Measurements from ENCODE around the gene SKAP2.

Gene SKAP2

DNA sequence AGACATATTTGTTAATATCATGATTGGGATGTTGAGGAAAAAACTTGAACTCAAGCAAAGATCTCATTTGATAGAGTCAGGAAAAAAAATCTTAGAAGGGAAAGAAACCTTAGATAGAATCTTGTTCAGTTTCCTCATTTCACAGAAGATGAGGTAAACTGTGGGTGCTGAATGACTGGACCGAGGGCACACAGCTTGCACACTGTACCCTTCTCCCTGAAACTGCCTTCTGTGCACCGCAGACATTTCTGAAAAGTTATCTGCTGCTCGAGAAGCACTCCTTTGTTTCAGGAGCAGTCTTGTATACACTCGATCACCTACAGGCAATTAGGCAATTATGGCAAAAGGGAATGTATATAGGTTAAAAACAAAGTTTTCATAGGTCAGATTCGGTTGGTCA, 167.4 kb downstream of the SKAP2 start:
- Histone ChIP-seq H3K9me3 (ENCODE audit: control insufficient read depth, insufficient read depth, low read length) (no peaks in the 10 kb centered on the region), H3K4me1 (ENCODE audit: control insufficient read depth, insufficient read depth, low read length) (no peaks in the 10 kb centered on the region), H3K4me3 (ENCODE audit: low read length) (no peak overlapping the region), H3K36me3 (ENCODE audit: control insufficient read depth, insufficient read depth, low read length) (no peaks in the 10 kb centered on the region), H3K27me3 (ENCODE audit: control insufficient read depth, insufficient read depth, low read length) (no peaks in the 10 kb centered on the region), H3K27ac (ENCODE audit: low read length) (no peak overlapping the region)
- WGBS (ENCODE audit: insufficient coverage, insufficient read length): no CpG with 5 or more reads among the region's 5 CpGs
- DNase-seq (ENCODE audit: low read depth, low spot score): no peak

DNA sequence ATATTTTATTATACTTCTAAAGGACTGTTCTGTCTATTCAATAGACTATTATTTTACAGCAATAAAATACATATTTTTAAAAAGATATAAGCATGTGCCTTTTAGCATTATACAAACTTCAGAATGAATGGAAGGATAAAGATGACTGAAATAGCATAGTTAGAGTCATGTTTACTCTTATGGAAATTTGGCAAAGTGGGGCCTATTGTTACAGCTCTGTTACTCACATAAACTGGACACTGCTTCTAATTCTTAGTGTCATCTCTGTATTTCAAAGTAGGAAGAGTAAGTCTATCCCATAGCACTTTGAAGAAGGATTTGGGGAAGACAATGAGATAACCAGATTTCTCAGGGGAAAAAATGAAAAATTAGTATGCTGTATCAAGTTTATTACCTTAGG, 168.2 kb downstream of the SKAP2 start:
- Histone ChIP-seq H3K4me1 (ENCODE audit: control insufficient read depth, insufficient read depth, low read length) (no peaks in the 10 kb centered on the region), H3K9me3 (ENCODE audit: control insufficient read depth, insufficient read depth, low read length) (no peaks in the 10 kb centered on the region), H3K27me3 (ENCODE audit: control insufficient read depth, insufficient read depth, low read length) (no peaks in the 10 kb centered on the region), H3K4me3 (ENCODE audit: low read length) (no peak overlapping the region), H3K27ac (ENCODE audit: low read length) (no peak overlapping the region), H3K36me3 (ENCODE audit: control insufficient read depth, insufficient read depth, low read length) (no peaks in the 10 kb centered on the region)
- no peak for DNase-seq (ENCODE audit: low read depth, low spot score)

DNA sequence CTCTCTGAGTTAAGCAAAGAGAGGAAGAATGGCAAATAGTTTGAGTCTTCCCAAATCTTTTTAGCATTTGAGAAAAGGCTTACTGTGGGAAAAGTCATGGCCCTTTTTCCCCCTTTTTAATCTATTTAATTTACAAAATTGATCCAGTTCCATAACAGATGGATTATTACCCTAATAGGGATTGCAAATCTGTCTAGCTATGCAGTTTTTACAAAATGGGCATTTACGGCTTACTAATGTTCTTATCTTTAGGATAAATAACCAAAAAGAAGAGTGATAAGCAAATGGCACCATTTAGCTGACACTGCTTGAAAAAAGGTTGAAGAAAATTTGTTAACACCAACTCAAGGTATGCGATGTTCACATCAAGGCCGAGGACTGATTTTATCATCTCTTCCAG, 169.7 kb downstream of the SKAP2 start:
- H3K27me3 ChIP-seq (ENCODE audit: control insufficient read depth, insufficient read depth, low read length): no peaks in the 10 kb centered on the region
- no peak overlapping the region for H3K27ac ChIP-seq (ENCODE audit: low read length)
- H3K4me1 ChIP-seq (ENCODE audit: control insufficient read depth, insufficient read depth, low read length): no peaks in the 10 kb centered on the region
- no peaks in the 10 kb centered on the region for H3K36me3 ChIP-seq (ENCODE audit: control insufficient read depth, insufficient read depth, low read length)
- H3K4me3 ChIP-seq (ENCODE audit: low read length): no peak overlapping the region
- no CpG with 5 or more reads among the region's 3 CpGs for WGBS (ENCODE audit: insufficient coverage, insufficient read length)
- H3K9me3 ChIP-seq (ENCODE audit: control insufficient read depth, insufficient read depth, low read length): no peaks in the 10 kb centered on the region
- no peak for DNase-seq (ENCODE audit: low read depth, low spot score)

DNA sequence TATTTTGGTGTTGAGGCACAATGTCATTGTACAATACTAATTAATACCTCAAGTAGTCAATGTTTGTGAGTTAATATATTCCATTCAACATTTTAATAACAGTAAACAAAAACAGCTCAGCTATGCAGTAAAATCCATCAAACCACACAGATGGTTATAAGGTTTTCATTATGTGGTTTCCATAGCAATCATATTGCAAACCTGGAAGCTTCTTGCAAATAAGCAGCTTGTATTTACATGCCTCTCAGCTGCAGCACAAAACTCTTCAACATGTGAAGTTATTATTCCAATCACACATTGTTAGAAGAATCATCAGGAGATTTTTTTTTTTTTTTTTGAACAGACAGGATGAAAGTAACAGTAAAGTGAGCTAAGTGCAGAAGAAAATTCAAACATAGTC, 170.2 kb downstream of the SKAP2 start:
- H3K4me1 ChIP-seq (ENCODE audit: control insufficient read depth, insufficient read depth, low read length): no peaks in the 10 kb centered on the region
- no peak overlapping the region for H3K27ac ChIP-seq (ENCODE audit: low read length)
- no peak for DNase-seq (ENCODE audit: low read depth, low spot score)
- no peaks in the 10 kb centered on the region for H3K36me3 ChIP-seq (ENCODE audit: control insufficient read depth, insufficient read depth, low read length)
- no peak overlapping the region for H3K4me3 ChIP-seq (ENCODE audit: low read length)
- H3K27me3 ChIP-seq (ENCODE audit: control insufficient read depth, insufficient read depth, low read length): no peaks in the 10 kb centered on the region
- no peaks in the 10 kb centered on the region for H3K9me3 ChIP-seq (ENCODE audit: control insufficient read depth, insufficient read depth, low read length)

DNA sequence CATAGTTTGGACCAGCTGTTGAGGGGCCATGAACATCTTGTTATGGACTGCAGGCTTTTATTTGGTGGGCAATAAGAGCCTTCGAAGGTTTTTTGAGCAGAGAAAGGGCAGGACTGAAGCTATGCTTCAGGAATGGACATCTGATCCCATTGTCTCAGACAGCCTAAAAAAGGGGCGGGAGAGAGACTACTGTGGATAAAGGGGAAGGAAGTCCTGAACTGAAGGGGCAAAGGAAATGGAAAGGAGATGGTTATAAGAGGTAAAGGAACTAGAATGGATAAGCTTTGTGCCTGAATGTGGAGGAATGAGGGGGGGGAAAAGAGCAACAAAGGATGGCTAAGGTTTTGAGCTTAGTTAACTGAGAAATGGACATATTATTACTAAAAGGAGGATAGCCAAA, 172.5 kb downstream of the SKAP2 start:
- no peaks in the 10 kb centered on the region for H3K27me3 ChIP-seq (ENCODE audit: control insufficient read depth, insufficient read depth, low read length)
- no CpG with 5 or more reads among the region's 2 CpGs for WGBS (ENCODE audit: insufficient coverage, insufficient read length)
- no peak overlapping the region for H3K27ac ChIP-seq (ENCODE audit: low read length)
- H3K36me3 ChIP-seq (ENCODE audit: control insufficient read depth, insufficient read depth, low read length): no peaks in the 10 kb centered on the region
- DNase-seq (ENCODE audit: low read depth, low spot score): no peak
- H3K4me1 ChIP-seq (ENCODE audit: control insufficient read depth, insufficient read depth, low read length): no peaks in the 10 kb centered on the region
- H3K4me3 ChIP-seq (ENCODE audit: low read length): no peak overlapping the region
- no peaks in the 10 kb centered on the region for H3K9me3 ChIP-seq (ENCODE audit: control insufficient read depth, insufficient read depth, low read length)

DNA sequence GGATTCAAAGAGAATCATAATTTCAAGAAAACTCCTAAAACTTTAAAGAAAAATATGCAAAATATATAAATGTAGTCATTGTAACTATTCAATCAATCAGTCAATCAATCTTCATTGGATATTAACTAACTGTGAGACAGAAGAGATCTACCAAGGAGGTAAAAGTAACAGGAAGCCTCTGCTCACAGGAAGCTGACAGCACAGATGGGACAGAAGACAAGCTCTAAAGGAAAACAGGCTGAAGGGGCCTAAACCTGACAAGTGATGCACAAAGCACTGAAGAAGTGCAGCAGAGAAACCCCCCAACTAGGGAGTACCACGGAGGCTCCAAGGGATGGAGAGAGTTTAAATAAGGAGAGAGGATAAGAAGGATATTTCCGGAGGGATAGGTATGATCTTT, 173.0 kb downstream of the SKAP2 start:
- H3K4me1 ChIP-seq (ENCODE audit: control insufficient read depth, insufficient read depth, low read length): no peaks in the 10 kb centered on the region
- no peaks in the 10 kb centered on the region for H3K36me3 ChIP-seq (ENCODE audit: control insufficient read depth, insufficient read depth, low read length)
- no peak for DNase-seq (ENCODE audit: low read depth, low spot score)
- no CpG with 5 or more reads among the region's 2 CpGs for WGBS (ENCODE audit: insufficient coverage, insufficient read length)
- H3K27ac ChIP-seq (ENCODE audit: low read length): no peak overlapping the region
- no peaks in the 10 kb centered on the region for H3K9me3 ChIP-seq (ENCODE audit: control insufficient read depth, insufficient read depth, low read length)
- H3K27me3 ChIP-seq (ENCODE audit: control insufficient read depth, insufficient read depth, low read length): no peaks in the 10 kb centered on the region
- no peak overlapping the region for H3K4me3 ChIP-seq (ENCODE audit: low read length)

DNA sequence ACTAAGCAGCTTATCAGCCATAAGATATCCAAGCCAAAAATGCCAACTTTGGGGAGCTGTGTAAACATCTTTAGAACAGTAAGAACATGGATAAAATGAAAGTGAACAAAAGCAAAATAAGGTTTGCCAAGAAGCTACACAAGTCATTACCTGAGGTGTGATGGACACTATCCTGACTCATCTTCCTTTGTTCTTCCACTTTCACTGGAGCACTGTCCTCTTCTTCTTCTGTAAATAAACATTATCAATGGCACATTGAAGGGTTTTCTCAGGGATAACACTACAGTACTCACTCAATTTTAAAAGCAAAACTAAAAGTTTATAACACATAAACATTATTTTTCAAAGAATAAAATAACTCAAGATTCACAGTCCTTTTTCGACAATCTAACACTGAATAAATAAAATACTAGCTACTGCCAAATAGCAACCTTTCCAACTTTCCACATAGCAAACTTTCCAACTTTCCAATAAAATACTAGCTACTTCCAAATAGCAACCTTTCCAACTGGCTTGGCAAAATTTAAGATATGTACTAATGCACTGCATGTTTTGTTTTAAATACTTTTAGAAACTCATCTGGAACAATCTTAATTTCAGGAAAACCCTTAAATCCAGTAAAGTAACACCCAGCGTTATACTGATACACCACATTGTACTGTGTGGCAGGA, 174.1 kb downstream of the SKAP2 start:
- Histone ChIP-seq H3K36me3 (ENCODE audit: control insufficient read depth, insufficient read depth, low read length) (no peaks in the 10 kb centered on the region), H3K27ac (ENCODE audit: low read length) (no peak overlapping the region), H3K9me3 (ENCODE audit: control insufficient read depth, insufficient read depth, low read length) (no peaks in the 10 kb centered on the region), H3K4me3 (ENCODE audit: low read length) (no peak overlapping the region), H3K4me1 (ENCODE audit: control insufficient read depth, insufficient read depth, low read length) (no peaks in the 10 kb centered on the region), H3K27me3 (ENCODE audit: control insufficient read depth, insufficient read depth, low read length) (no peaks in the 10 kb centered on the region)
- no peak for DNase-seq (ENCODE audit: low read depth, low spot score)
- 100% methylated on average over 1 of the region's 2 CpGs for WGBS (ENCODE audit: insufficient coverage, insufficient read length)

DNA sequence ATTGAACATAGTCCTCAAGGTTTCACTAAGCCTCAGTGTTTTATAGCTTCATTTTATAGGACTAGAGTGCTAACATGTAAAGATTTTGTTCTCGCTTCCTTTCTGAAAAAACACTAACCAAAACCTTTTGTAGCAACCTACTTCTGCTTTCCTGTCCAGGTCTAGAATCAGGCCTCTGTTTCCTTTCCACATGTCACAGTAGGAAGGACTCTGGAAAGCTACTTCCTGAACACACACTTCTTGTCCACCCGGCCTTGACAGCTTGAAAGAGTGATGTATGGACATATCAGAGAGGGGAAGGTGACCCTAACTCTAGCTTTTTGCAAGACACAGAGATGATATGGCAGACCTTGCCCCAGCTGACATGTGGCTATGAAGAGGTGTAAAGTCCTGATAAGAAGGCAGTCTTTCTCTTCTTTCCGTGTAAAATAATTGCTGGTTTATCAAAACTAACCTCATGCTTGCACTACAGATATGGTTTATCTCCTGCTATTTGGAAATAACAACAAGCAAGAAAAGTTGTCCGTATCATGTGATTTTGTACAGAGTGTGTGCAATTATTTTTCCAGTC, 175.4 kb downstream of the SKAP2 start:
- Histone ChIP-seq H3K36me3 (ENCODE audit: control insufficient read depth, insufficient read depth, low read length) (no peaks in the 10 kb centered on the region), H3K4me3 (ENCODE audit: low read length) (no peak overlapping the region), H3K27me3 (ENCODE audit: control insufficient read depth, insufficient read depth, low read length) (no peaks in the 10 kb centered on the region), H3K4me1 (ENCODE audit: control insufficient read depth, insufficient read depth, low read length) (no peaks in the 10 kb centered on the region), H3K9me3 (ENCODE audit: control insufficient read depth, insufficient read depth, low read length) (no peaks in the 10 kb centered on the region), H3K27ac (ENCODE audit: low read length) (no peak overlapping the region)
- WGBS (ENCODE audit: insufficient coverage, insufficient read length): no CpG with 5 or more reads among the region's 4 CpGs
- DNase-seq (ENCODE audit: low read depth, low spot score): no peak

DNA sequence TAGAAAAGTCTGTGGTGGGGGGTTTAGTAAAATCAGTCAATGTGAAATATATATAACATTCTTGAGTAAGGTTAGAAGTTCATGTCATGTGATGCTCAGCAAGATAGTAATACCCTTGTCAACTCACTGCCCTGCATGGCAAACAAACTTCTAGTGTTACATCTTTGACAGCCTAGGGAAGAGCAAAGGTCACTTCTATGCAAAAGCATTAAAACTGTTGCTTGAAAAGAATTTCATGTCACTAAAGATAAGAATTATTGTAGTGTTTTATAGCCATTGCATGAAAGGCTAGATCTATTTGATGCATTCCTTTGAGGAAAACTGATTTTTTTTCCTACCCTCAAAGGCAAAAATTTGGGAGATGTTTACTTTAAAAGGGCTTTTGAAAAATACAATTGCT, 176.0 kb downstream of the SKAP2 start:
- no peaks in the 10 kb centered on the region for H3K36me3 ChIP-seq (ENCODE audit: control insufficient read depth, insufficient read depth, low read length)
- no peak overlapping the region for H3K27ac ChIP-seq (ENCODE audit: low read length)
- no peaks in the 10 kb centered on the region for H3K27me3 ChIP-seq (ENCODE audit: control insufficient read depth, insufficient read depth, low read length)
- DNase-seq (ENCODE audit: low read depth, low spot score): no peak
- no peaks in the 10 kb centered on the region for H3K9me3 ChIP-seq (ENCODE audit: control insufficient read depth, insufficient read depth, low read length)
- H3K4me3 ChIP-seq (ENCODE audit: low read length): no peak overlapping the region
- no peaks in the 10 kb centered on the region for H3K4me1 ChIP-seq (ENCODE audit: control insufficient read depth, insufficient read depth, low read length)

DNA sequence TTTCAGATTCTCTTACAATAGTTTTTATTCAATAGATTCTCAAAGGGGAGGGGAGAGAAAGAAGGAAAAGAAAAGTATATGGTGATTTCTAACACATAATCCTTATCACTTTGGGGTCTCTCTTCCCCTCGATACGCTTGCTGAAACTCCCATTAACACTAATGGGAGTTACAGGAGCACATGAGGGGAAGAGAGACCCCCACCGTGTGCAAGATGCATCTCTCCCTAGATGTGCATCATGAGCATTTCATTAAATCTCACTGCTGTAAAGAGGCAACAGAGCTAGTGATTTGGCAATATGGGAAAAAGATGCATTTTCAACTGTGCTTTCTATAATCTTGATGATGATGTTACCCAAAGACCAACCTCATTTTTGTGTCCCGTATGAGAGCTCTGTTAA, 177.4 kb downstream of the SKAP2 start:
- no CpG with 5 or more reads among the region's 4 CpGs for WGBS (ENCODE audit: insufficient coverage, insufficient read length)
- Histone ChIP-seq H3K4me3 (ENCODE audit: low read length) (no peak overlapping the region), H3K27me3 (ENCODE audit: control insufficient read depth, insufficient read depth, low read length) (no peaks in the 10 kb centered on the region), H3K27ac (ENCODE audit: low read length) (no peak overlapping the region), H3K36me3 (ENCODE audit: control insufficient read depth, insufficient read depth, low read length) (no peaks in the 10 kb centered on the region), H3K4me1 (ENCODE audit: control insufficient read depth, insufficient read depth, low read length) (no peaks in the 10 kb centered on the region), H3K9me3 (ENCODE audit: control insufficient read depth, insufficient read depth, low read length) (no peaks in the 10 kb centered on the region)
- DNase-seq (ENCODE audit: low read depth, low spot score): no peak

DNA sequence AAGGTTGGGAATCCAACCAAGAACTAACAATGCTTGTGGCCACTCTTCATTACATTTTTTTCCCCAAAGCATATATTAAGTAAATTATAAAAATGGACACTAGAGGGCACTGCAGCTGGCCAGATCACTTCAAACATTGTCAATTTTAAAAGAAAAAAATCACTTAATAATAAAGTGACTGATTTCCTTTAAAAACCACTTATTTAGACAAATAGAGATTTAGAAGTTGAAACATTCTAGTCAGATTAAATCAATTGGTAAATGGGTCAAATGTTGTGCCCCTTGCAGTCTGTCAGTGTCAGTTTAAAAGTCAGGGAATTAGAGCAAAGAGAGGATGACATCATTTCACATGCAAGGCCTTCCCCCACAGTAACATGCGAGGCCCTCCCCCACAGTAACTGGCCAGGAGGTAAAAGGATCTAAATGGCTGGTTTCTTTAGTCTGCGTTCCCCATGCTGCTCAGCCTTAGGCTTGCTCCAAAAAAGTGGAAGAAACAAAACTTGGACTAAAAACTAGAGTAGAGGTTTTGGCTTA, 177.9 kb downstream of the SKAP2 start:
- no CpG with 5 or more reads among the region's 2 CpGs for WGBS (ENCODE audit: insufficient coverage, insufficient read length)
- Histone ChIP-seq H3K36me3 (ENCODE audit: control insufficient read depth, insufficient read depth, low read length) (no peaks in the 10 kb centered on the region), H3K4me1 (ENCODE audit: control insufficient read depth, insufficient read depth, low read length) (no peaks in the 10 kb centered on the region), H3K4me3 (ENCODE audit: low read length) (no peak overlapping the region), H3K27ac (ENCODE audit: low read length) (no peak overlapping the region), H3K27me3 (ENCODE audit: control insufficient read depth, insufficient read depth, low read length) (no peaks in the 10 kb centered on the region), H3K9me3 (ENCODE audit: control insufficient read depth, insufficient read depth, low read length) (no peaks in the 10 kb centered on the region)
- no peak for DNase-seq (ENCODE audit: low read depth, low spot score)
